Stimulated activated CD4-positive, alpha-beta T cell treated with anti-CD3 and anti-CD28 coated beads, Interleukin-2, amount 100 ng/mL, for 4 hours (primary cell): Measurements from ENCODE around the gene IGLL1.

ENCODE experiments used
- DNase-seq: peaks from one replicate; pipeline ENCODE4 v3.0.0-alpha.2; 2020; ENCODE audit warnings: low read depth

Gene IGLL1

DNA sequence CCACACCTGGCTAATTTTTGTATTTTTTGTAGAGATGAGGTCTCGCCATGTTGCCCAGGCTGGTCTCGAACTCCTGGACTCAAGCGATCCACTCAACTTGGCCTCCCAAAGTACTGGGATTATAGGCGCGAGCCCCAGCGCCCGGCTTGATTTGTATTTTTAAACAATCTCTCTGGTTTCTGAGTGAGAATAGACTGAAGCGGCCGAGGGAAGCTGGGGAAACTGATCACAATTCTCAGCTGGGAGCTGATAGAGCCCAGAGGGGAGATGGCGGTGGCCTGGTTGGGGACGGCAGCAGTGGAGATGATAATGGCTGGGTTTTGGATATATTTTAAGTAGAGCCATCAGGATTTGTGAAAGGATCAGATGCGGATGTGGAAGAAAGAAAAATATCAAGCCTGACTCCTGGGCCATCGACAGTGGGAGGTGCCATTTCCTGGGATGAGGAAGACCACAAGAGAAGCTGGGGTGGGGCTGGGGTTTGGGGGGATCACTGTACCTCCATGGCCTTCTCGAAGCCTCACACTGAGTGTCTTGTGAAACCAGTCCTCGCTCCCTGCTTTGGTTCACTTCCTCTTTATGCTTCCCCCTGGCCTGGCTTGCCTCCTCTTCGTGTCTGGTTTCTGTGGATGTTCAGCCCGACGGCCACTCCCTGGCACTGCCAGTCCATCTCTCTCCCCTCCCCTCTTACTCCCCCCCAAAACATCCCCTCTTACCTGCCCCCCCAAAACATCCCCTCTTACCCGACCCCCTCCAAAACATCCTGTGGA lies 51.9 kb downstream of the IGLL1 start:
- no peak for DNase-seq

DNA sequence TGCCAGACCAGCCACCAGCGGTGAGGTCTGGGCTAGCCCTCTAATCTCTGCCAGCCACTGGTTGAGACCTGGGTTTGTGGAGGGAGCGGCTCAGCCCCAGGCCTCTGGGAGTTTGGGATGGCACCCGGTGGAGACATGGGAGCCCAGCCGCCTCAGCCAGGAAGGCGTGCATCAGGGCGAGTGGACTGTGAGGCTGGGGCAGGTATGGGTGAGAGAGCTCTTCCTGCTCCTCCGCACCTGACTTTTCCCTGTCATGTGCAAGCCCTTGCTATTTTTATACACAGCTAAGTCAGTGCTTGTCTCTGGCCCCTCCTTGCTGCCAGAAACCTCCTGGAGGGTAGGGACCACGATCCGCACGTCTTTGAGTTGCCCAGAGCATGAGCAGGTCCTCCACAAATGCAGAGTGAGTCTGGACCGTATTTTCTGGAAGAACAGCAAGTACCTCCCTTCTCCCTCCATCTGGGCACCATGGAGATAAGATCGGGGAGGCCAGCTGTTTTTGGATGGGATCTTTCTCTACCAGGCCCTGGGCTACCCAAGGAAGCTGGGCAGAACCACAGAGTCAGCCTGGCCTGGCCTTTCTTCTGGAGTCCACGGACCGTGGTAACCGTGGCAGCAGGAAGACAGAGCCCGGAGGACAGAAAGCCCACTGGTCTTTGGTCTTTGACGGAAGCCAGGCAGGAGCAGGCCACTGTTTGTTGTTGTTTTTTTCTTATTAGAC lies 53.3 kb downstream of the IGLL1 start:
- DNase-seq = no peak

DNA sequence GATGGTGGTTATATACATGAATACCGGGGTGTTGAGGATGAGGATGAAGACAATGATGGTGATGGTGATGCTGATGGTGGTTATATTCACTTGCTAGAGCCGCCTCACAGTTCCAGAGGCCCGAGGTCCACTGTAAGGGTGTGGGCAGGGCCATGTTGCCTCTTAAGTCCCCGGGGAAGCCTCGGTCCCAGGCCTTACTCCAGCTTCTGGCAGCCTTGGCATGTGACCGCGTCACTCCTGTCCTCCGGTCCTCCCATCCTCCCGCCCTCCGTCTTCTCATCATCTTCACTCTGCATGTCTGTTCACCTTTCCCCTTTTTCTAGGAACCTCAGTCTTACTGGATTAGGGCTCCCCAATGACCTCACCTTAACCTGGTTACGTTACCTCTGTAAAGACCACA lies 54.6 kb downstream of the IGLL1 start:
- no peak for DNase-seq

DNA sequence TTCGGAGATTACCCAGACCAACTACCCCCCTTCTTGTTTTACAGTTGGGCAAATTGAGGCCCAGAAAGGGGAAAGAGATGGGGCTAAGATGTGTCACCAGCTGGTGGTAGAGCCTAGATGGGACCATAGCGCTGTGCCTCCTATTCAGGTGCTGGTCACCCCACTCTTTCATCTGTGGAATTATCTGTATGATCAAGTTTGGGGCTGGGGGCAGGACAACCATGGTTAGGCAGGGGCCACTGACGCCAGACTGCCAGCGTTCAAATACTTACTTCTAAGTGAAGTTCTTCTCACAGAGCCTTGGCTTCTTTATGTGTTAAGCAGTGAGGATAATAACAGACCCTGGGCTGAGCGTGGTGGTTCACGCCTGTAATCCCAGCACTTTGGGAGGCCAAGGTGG lies 55.9 kb downstream of the IGLL1 start:
- no peak for DNase-seq

DNA sequence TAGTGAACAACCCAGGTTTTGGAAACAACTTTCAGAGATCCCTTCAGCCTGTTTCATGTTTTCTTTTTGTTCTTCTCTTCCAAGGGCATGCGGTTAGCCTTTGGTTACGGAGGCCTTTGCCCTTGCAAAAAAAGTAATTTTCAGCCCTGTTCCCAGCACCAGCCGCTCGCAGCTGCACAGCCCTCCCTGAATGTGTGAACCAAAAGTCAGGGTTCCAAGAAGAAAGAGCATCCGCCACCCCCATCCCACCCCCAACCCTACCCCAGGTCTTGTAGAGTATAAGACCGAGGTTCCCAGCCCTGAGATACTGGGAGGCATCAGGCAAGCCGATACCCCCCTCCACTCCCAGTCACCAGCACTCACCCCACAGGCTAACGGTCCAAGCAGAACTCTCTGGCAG lies 56.4 kb downstream of the IGLL1 start:
- no peak for DNase-seq
